RPMI8226 (cell line): ENCODE results near the gene BANP.
"Not testable (repeated sequence)": the region's sequence is repeated elsewhere in the genome, so short reads cannot be mapped to it uniquely, and the experiment has no call there.

Experiments
- DNase-seq: peaks from one replicate; pipeline ENCODE4 v3.0.0-alpha.2; 2015

The BANP gene

GRCh38 chr16:88035884-88036639 is 84.8 kb downstream of the BANP start:
- not testable (repeated sequence) for DNase-seq

GRCh38 chr16:88036640-88036996 is 85.4 kb downstream of the BANP start:
- DNase-seq: not testable (repeated sequence)

DNA sequence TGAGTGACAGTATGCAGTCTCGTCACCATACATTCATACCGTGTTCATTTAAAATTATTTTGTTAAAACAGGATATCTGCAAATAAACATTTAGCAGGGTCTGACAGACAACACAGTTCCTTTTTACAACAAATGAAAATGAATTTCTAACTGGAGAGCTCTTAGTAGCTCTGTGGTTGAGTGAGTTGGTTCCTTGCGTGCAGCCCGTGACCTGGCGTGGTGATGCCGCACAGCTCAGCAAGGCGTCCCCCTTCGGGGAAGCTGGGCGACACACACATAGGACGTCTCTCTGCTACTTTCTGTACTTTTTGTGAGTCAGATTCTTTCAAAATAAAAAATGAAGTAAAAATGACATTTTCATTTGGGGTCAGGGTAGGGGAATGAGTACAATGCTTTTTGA is 86.1 kb downstream of the BANP start:
- not testable (repeated sequence) for DNase-seq

DNA sequence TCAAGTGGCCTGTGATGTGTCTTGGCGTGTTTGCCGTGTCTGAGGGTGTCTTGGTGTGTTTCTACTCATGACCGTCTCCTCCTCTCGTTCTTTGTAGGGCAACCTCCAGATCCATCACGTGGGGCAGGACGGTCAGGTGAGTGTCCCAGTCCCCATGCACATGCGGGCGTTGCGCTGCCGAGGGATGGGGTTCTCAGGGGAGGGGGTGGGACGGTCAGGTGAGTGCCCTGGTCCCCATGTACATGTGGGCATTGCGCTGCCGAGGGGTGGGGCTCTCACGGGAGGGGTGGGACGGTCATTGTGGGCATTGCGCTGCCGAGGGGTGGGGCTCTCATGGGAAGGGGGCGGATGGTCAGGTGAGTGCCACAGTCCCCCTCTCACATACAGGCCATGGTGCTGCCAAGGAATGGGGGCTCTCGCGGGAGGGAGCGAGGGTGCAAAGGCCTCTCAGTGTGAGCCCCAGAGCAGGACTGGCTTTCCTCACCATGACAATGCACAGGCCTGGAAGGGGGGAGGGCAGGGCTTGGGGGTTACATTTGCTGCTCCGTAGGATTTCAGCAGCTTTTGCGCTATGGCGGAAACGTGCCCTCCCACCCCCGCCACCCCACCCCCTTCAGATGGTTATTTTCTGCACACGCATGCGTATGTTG is 86.8 kb downstream of the BANP start:
- not testable (repeated sequence) for DNase-seq

GRCh38 chr16:88038526-88038908 is 87.3 kb downstream of the BANP start:
- not testable (repeated sequence) for DNase-seq

DNA sequence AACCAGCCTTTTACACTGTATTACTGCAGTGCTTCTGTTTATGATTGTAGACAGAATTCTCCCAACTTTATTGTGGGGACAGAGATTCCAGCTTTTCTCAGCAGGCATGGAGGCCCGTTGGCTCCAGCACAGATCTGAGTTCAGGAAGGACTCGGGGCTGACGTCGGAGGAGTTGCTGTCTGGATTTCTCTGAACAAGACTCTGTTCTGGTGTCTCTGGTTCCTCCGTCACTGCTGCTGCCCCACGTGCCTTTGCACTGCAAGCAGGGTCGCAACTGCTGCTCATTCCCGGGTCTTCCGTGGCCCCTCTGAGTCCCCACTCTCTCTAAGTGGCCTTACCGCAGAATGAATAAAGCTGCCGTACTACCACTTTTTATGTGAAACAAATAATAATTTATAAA is 88.4 kb downstream of the BANP start:
- DNase-seq: no peak

DNA sequence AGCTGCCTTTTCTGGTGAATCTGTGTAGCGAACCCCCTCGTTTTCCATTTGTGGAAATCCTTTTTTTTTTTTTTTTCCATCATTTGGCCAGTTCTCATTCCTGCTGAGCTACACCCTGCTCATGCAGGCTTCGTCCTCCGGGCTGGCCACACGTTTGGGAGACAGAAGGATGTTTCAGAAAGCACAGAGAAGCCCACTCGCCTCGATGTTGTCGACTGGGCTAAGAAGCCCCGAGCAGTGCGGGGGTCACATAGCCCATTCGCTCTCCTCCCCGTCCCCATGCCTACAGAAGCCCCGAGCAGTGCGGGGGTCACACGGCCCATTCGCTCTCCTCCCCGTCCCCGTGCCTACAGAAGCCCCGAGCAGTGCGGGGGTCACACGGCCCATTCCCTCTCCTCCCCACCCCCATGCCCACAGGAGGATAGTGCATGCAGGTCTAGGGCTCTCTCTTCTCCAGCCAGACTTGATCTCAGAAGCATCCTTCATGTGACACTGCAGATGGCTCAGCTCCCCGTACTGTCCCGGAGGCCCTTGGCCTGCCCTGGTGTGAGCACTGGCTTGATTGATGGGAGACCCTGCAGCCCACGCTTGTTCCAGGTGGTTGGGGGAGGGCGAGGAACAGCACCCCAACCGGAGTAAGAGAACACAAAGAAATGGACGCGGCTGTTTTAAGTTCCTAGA is 89.1 kb downstream of the BANP start:
- DNase-seq: not testable (repeated sequence)

DNA sequence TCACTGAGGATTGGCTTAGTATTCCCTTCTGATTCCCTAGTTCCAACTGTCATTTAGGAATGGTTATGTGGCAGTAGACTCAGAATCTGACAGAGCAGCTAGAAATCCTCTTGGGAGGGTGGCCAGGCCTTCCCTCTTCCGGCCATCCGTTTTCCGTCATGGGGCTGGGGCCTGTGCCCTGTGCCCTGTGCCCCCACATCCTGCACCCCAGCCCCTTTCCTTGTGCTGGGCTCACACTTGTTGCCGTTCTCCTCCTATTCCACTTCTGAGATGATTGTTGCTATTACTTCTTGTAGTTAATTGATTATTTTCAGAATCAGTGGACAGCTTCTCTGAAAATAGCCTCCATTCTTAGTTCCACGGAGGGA is 89.6 kb downstream of the BANP start:
- DNase-seq: not testable (repeated sequence)

- DNase-seq: not testable (repeated sequence)
Measured at GRCh38 chr16:88041506-88041905, 90.3 kb downstream of the BANP start.

DNA sequence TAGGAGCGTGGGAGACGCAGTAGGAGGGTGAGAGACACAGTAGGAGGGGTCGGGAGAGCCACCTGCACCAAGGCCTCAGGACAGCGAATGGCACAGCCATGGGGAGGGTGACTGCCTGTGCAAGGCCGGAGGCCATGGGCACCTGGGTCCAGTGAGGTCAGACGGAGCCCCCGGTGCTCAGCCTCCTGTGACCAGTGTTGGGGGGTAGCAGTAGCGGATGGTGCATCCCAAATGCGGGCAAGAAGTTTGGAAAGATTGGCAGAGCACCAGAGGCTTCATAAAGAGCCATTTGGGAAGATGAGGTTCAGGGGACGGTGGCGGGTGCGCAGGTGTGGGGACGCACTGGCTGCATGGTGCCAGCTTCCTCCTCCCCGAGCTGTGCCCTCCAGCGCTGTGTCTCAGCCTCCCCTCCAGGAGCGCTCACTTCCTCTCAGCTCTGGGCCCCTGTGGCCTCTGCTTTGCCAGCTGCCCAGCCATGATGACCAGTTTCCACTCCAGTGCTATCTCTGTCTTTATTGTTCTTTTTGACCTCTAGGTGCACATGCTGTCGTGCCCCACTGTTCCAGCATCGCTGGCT is 90.8 kb downstream of the BANP start:
- DNase-seq: not testable (repeated sequence)

DNA sequence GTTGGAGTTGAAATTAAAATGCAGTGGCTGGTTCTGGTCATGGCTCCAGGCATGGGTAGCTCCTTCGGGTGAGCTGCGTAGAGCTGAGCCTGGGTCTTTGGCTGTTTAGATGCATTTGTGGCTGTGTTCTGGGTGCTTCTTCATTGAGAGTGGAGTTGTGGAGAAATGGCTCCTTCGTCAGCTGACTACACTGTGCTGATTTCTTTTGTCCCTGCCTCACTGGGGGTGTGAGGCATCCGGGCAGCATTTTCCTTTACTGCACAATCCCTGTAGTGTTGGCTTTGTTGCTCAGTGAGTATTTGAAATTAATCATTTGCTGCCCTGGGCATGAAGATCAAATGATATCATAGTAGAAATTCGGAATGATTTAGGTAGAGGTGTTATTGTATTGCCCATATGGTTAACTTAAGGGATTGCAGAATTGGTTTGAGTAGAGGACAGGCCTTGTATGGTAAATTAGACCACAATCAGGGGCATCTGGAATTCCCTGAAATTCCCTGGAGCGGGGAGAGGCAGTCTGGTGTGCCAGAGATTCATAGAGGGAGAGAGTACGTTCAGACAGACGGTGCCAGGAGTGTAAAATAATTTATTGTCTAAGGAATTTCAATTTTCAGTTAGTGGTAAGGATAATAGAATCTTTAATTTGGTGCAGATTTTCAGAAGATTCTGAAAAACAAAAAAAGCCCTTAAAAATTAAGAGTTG is 92.1 kb downstream of the BANP start:
- not testable (repeated sequence) for DNase-seq

GRCh38 chr16:88044121-88044581 is 92.9 kb downstream of the BANP start:
- not testable (repeated sequence) for DNase-seq

DNA sequence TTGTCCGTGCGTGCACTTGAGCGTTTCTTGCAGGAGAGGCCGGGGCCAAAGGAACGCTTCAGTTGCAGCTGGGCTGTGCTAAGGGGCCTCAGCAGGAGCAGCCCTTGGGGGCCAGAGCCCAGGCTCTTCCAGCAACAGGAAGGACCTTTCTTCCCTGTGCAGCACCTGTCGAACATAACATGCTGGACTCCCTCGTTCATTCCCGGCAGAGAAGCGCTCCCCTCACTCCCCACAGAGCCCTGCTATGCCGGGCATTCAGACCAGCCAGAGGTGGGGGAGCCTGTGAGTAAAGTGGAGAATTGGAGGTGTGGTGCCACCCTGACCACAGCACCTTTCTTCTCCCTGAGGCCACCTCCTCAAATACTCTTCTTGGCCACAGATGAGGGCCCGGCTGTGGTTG is 94.1 kb downstream of the BANP start:
- DNase-seq: not testable (repeated sequence)

DNA sequence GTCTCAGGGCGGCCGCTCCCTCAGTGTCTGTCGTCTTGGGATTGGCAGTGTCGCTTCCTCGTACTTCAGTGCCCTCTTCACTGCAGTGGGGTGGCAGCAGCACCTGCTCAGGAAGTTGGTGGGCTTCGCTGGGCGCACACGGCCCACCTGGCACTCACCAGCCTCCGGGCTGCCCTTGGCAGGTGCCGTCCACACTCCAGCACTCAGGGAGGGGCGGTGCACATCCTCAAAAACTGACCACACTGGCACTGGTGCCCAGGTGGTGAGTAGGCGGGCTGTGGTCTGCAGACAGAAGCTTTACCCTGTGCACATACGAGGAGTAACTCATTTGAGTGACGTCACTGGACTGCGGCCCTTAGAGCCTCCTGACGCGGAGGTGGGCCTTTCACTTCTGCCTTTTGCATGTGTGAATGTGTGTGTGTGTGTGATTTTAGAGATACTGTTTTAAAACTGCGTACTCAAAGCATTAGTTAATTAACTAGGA is 94.6 kb downstream of the BANP start:
- no peak for DNase-seq

GRCh38 chr16:88047462-88047861 is 96.2 kb downstream of the BANP start:
- DNase-seq: no peak

DNA sequence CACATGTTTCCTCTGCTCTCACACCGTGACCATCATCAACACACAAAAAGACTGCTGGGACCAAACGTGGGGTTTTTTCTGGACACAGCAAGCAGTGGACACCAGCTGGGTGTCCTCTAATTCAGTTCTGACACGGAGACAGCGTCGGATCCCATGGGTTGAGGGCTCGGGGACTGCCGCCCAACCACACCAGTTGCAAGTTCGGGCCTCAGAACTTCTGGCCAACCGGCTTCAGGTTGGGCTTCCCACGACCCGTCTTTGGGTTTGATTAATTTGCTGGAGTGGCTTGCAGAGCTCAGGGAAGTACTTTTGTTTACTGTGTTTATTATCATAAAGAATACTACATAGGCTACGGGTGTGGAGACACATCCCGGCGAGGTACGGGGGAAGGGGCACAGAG is 97.8 kb downstream of the BANP start:
- no peak for DNase-seq

- no peak for DNase-seq
Measured at GRCh38 chr16:88049561-88050545, 98.6 kb downstream of the BANP start.

DNA sequence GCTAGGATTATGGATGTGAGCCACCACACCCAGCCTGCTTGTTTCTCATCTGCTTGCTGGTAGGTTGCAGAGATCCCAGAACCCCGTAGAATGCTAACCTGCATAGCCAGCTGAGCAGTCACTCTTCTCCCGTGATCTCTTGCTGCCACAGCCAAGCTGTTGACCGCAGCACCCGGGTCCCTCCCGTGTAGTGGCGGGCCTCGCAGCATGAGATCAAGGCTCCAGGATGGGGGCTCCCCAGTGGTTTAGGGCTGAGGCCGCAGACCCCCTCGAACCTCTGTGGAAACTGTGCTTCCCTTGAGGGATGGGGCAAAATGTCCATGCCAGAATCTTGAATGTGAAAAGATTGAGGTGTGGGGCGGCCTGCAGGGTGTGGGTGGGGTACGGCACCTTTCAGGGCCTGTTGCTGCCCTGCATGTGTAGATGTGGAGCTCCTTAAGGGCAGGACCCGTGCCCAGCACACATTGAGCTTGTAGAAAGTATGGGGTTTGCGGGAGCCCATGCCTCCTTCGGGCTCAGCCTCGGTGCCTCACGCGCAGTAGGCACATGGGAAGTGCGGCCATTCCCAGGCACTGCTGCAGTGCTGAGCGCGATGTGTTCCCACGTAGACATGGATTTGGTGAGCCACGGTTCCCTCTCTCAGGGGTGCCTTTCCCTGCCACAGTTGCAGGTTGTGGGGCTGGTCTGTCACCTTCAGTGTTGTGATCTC is 99.9 kb downstream of the BANP start:
- no peak for DNase-seq

DNA sequence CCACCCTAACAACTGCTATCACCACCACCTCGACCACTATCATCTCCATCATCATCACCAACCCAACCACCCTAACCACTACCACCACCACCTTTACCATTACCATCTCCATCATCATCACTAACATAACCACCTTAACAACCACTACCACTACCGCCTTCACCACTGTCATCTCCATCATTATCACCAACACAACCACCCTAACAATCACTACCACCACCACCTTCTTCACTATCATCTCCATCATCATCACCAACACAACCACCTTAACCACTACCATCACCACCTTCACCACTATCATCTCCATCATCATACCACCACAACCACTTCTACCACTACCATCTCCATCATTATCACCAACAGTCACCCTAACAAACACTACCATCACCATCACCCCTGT is 101.4 kb downstream of the BANP start:
- no peak for DNase-seq

DNA sequence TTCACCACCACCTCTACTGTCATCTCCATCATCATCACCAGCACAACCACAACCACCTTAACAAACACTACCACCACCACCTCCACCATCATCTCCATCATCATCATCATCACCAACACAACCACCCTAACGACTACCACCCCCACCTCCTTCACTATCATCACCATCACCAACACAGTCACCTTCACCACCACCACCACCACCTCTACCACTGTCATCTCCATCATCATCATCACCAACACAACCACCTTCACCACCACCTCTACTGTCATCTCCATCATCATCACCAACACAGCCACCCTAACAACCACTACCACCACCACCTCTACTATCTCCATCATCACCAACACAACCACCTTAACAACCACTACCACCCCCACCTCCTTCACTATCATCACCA is 102.2 kb downstream of the BANP start:
- DNase-seq: not testable (repeated sequence)

DNA sequence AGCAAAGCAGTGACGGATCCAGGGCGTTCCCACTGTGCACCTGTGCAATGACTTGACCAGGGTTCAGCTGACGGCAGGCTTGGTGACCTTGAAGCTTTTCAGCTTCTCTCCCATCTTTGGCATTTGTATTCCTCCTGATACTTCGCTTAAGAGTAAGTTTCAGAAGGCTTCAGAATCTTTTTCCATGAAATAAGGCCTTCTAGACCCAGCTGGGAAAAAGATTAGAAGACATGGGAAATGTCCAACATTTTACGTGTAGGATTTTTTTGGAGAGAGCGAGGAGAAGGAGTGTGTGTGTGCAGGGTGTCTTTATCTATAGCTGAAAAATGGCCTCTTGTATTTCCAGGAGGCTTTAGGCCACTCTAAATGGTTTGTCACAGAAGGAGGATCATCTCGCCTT is 104.1 kb downstream of the BANP start:
- DNase-seq: no peak
